DMS 273 treated with DMSO at 0.1 percent for 48 hours (cell line): ENCODE data around the gene SH3YL1.

Experiments
- DNase-seq: peaks from one replicate; lab custom pipeline; 2025; lab: John Stamatoyannopoulos, UW

Gene SH3YL1

GRCh38 chr2:223971-224760 lies 39.7 kb downstream of the SH3YL1 start:
- DNase-seq = no peak

GRCh38 chr2:223451-223850 lies 40.4 kb downstream of the SH3YL1 start:
- no peak for DNase-seq

GRCh38 chr2:216068-216467 lies 47.8 kb downstream of the SH3YL1 start:
- DNase-seq = no peak

- no peak for DNase-seq
These were observed 49.7 kb downstream of the SH3YL1 start for GRCh38 chr2:213932-214693.

GRCh38 chr2:211486-212184 lies 52.2 kb downstream of the SH3YL1 start:
- DNase-seq = no peak

- DNase-seq = no peak
These were observed 53.2 kb downstream of the SH3YL1 start for GRCh38 chr2:210660-211059.

- no peak for DNase-seq
These were observed 54.4 kb downstream of the SH3YL1 start for GRCh38 chr2:209470-209869.

- no peak for DNase-seq
These were observed 55.5 kb downstream of the SH3YL1 start for GRCh38 chr2:208335-208734.

- DNase-seq = no peak
These were observed 59.8 kb downstream of the SH3YL1 start for GRCh38 chr2:203984-204383.

GRCh38 chr2:203401-203800 lies 60.4 kb downstream of the SH3YL1 start:
- DNase-seq = no peak

GRCh38 chr2:202945-203344 lies 60.9 kb downstream of the SH3YL1 start:
- no peak for DNase-seq

GRCh38 chr2:201648-202433 lies 62.0 kb downstream of the SH3YL1 start:
- no peak for DNase-seq

- DNase-seq = no peak
These were observed 64.5 kb downstream of the SH3YL1 start for GRCh38 chr2:199041-199966.

- no peak for DNase-seq
These were observed 67.4 kb downstream of the SH3YL1 start for GRCh38 chr2:196406-196805.

GRCh38 chr2:195932-196331 lies 67.9 kb downstream of the SH3YL1 start:
- no peak for DNase-seq

- DNase-seq = no peak
These were observed 70.6 kb downstream of the SH3YL1 start for GRCh38 chr2:193141-193671.

- no peak for DNase-seq
These were observed 72.3 kb downstream of the SH3YL1 start for GRCh38 chr2:191311-192190.

- no peak for DNase-seq
These were observed 76.0 kb downstream of the SH3YL1 start for GRCh38 chr2:187825-188224.

- no peak for DNase-seq
These were observed 78.6 kb downstream of the SH3YL1 start for GRCh38 chr2:185221-185620.

GRCh38 chr2:184695-185094 lies 79.1 kb downstream of the SH3YL1 start:
- DNase-seq = no peak
